Astrocyte of the spinal cord (primary cell): ENCODE data around the gene KIF16B.

Experiments used
- DNase-seq: peaks from one replicate; pipeline ENCODE4 v3.0.0; 2011; ENCODE audit warnings: low read depth, low spot score
- H3K4me3 ChIP-seq: 2 replicates; pipeline ENCODE4 v1.5.1; 2011; ENCODE audit warnings: low read depth, mild to moderate bottlenecking, low read length, moderate library complexity
- CTCF ChIP-seq: IDR thresholded peaks from 2 replicates; pipeline ENCODE4 v1.5.1; 2012; ENCODE audit warnings: low read depth, mild to moderate bottlenecking, low read length, inconsistent platforms
- in situ Hi-C: cut with HindIII; loops from 2 replicates; pipeline ENCODE4 v1.10.0; 2017; ENCODE audit warnings: low sequenced_read_pairs

KIF16B gene

GRCh38 chr20:16317445-16318362, 255.5 kb downstream of the KIF16B start:
- DNase-seq, result no peak
- TF ChIP-seq CTCF, result no peak
- no peak overlapping the region for H3K4me3 ChIP-seq
- in situ Hi-C loops, result no loop called here

GRCh38 chr20:16316513-16316912, 256.7 kb downstream of the KIF16B start:
- in situ Hi-C loops, result no loop called here
- H3K4me3 ChIP-seq, result no peak overlapping the region
- no peak for TF ChIP-seq CTCF
- no peak for DNase-seq

GRCh38 chr20:16314748-16315159, 258.5 kb downstream of the KIF16B start:
- H3K4me3 ChIP-seq, result no peak overlapping the region
- no peak for TF ChIP-seq CTCF
- no peak for DNase-seq
- in situ Hi-C loops, result no loop called here

- no peak for DNase-seq
- no peak overlapping the region for H3K4me3 ChIP-seq
- no peak for TF ChIP-seq CTCF
- in situ Hi-C loops, result no loop called here
Observed at GRCh38 chr20:16314320-16314719, 258.9 kb downstream of the KIF16B start.

- in situ Hi-C loops, result no loop called here
- no peak overlapping the region for H3K4me3 ChIP-seq
- no peak for TF ChIP-seq CTCF
- no peak for DNase-seq
Observed at GRCh38 chr20:16313917-16314316, 259.3 kb downstream of the KIF16B start.

- in situ Hi-C loops, result no loop called here
- TF ChIP-seq CTCF, result no peak
- no peak for DNase-seq
- no peak overlapping the region for H3K4me3 ChIP-seq
Observed at GRCh38 chr20:16312998-16313397, 260.2 kb downstream of the KIF16B start.
